B cell (primary cell): ENCODE results near the gene PVALEF. TPM values are rescaled to one million over a fixed set of nuclear protein-coding genes. Genes with fewer than 3 reads are reported as not detected.

Source experiments
- ATAC-seq: fragments of 200-7000 bp; cut with Tn5 transposase; one replicate; pipeline ENCODE4 v1.10.0; 2021; ENCODE audit warnings: low read depth, mild to moderate bottlenecking, moderate number of reproducible peaks, moderate library complexity
- CTCF ChIA-PET: fragments of 350-600 bp; sonication (Branson Sonifier 250); formaldehyde crosslinking; loops from one replicate; lab custom pipeline; 2021; ENCODE audit warnings: antibody characterized with exemption, inconsistent platforms; lab: Charles Lee
- POLR2A ChIA-PET: fragments of 350-600 bp; sonication (Branson Sonifier 250); formaldehyde crosslinking; loops from one replicate; lab custom pipeline; 2021; ENCODE audit warnings: antibody characterized with exemption; lab: Charles Lee
- DNase-seq: peaks from one replicate; pipeline ENCODE4 v3.0.0; 2013
- H2AFZ ChIP-seq: 2 replicates; pipeline ENCODE4 v1.6.1; 2012; ENCODE audit warnings: mild to moderate bottlenecking, low read depth, low read length; ENCODE audit not compliant: insufficient read depth, poor library complexity, severe bottlenecking
- H3K27ac ChIP-seq, 2 donors: 1 replicate in 1 of 2; 2 replicates in 1 of 2; pipeline ENCODE4 v1.5.1; 2012 to 2013; ENCODE audit warnings: low read length in 2 of 2, mild to moderate bottlenecking in 2 of 2, moderate library complexity in 1 of 2
- H3K27me3 ChIP-seq, 4 experiments: fragments of 200-600 bp in 1 of 4; sonication (generic) in 1 of 4; replicated peaks in 1 of 4; 1 replicate in 2 of 4; 2 replicates in 2 of 4; pipeline versions ENCODE4 v1.6.1 to v1.7.0; 2013 to 2016; ENCODE audit warnings: low read length in 3 of 4, mild to moderate bottlenecking in 2 of 4, mixed read lengths in 1 of 4, moderate library complexity in 1 of 4; ENCODE audit not compliant: insufficient read depth in 4 of 4, control insufficient read depth in 3 of 4; ENCODE audit errors: control extremely low read depth in 1 of 4
- H3K36me3 ChIP-seq, 2 experiments: replicated peaks in 1 of 2; 1 replicate in 1 of 2; 2 replicates in 1 of 2; pipeline versions ENCODE4 v1.6.1 to v1.7.1; 2013; ENCODE audit warnings: low read length in 1 of 2; ENCODE audit not compliant: insufficient read depth in 2 of 2, control insufficient read depth in 1 of 2; ENCODE audit errors: control extremely low read depth in 1 of 2, extremely low read depth in 1 of 2
- H3K4me1 ChIP-seq, 2 donors: fragments of 200-600 bp in 1 of 2; sonication (generic) in 1 of 2; 1 replicate in 1 of 2; 2 replicates in 1 of 2; pipeline versions ENCODE4 v1.5.1 to v1.6.1; 2013 to 2017; ENCODE audit warnings: low read length in 2 of 2; ENCODE audit not compliant: control insufficient read depth in 2 of 2, insufficient read depth in 2 of 2
- H3K4me2 ChIP-seq: replicated peaks from 2 replicates; pipeline ENCODE3; 2012; ENCODE audit warnings: mild to moderate bottlenecking, low read depth, low read length; ENCODE audit not compliant: poor library complexity, severe bottlenecking
- H3K4me3 ChIP-seq, 5 experiments: fragments of 200-600 bp in 1 of 5; sonication (generic) in 1 of 5; 1 replicate in 3 of 5; 2 replicates in 2 of 5; pipeline versions ENCODE4 v1.5.1 to v1.7.0; 2011 to 2016; ENCODE audit warnings: low read length in 4 of 5, mild to moderate bottlenecking in 4 of 5, low read depth in 2 of 5, control low read depth in 1 of 5, moderate library complexity in 1 of 5; ENCODE audit not compliant: insufficient read depth in 1 of 5; ENCODE audit errors: control extremely low read depth in 1 of 5, extremely low read depth in 1 of 5
- H3K79me2 ChIP-seq: fragments of 200-600 bp; sonication (generic); one replicate; pipeline ENCODE4 v1.6.0; 2016; ENCODE audit warnings: low read length; ENCODE audit not compliant: control insufficient read depth, insufficient read depth
- H3K9ac ChIP-seq: fragments of 200-600 bp; sonication (generic); 2 replicates; pipeline ENCODE4 v1.6.1; 2017; ENCODE audit warnings: mild to moderate bottlenecking, low read length, moderate library complexity
- H3K9me3 ChIP-seq, 3 donors: one replicate each; pipeline versions ENCODE4 v1.6.1 to v1.7.1; 2013; ENCODE audit warnings: low read length in 2 of 3; ENCODE audit not compliant: control insufficient read depth in 2 of 3, insufficient read depth in 1 of 3; ENCODE audit errors: control extremely low read depth in 1 of 3
- H4K20me1 ChIP-seq: 2 replicates; pipeline ENCODE4 v1.6.0; 2012; ENCODE audit warnings: mild to moderate bottlenecking, low read length; ENCODE audit not compliant: insufficient read depth, control insufficient read depth, poor library complexity, severe bottlenecking
- H3K27ac Mint-ChIP-seq: one replicate; pipeline ENCODE4 v1.8.0; 2021; ENCODE audit warnings: mixed read lengths
- H3K27me3 Mint-ChIP-seq: one replicate; pipeline ENCODE4 v1.8.0; 2021; ENCODE audit warnings: mixed read lengths
- H3K4me1 Mint-ChIP-seq: one replicate; pipeline ENCODE4 v1.8.0; 2021; ENCODE audit warnings: mixed read lengths
- H3K4me3 Mint-ChIP-seq: one replicate; pipeline ENCODE4 v1.8.0; 2021; ENCODE audit warnings: mixed read lengths
- H3K9me3 Mint-ChIP-seq: one replicate; pipeline ENCODE4 v1.8.0; 2022; ENCODE audit warnings: mixed read lengths; ENCODE audit not compliant: insufficient read depth
- CTCF ChIP-seq: fragments of 200-600 bp; IDR thresholded peaks from one replicate; pipeline ENCODE4 v1.8.0; 2022; ENCODE audit warnings: antibody characterized with exemption, mild to moderate bottlenecking
- EZH2 ChIP-seq: IDR thresholded peaks from 2 replicates; pipeline ENCODE4 v1.6.1; 2012; ENCODE audit warnings: borderline replicate concordance, low read depth, mild to moderate bottlenecking, moderate library complexity, low read length; ENCODE audit not compliant: insufficient read depth, poor library complexity, severe bottlenecking
- WGBS: methylation state at CpG from one replicate; pipeline ENCODE4 v1.1.5; 2013; ENCODE audit warnings: missing lambda C conversion rate; ENCODE audit not compliant: insufficient coverage; 5-methylcytosine and 5-hydroxymethylcytosine counted together
- intact Hi-C: fragments of 100-400 bp; cut with micrococcal nuclease; formaldehyde crosslinking; loops from one replicate; pipeline ENCODE4 v1.10.0; 2022
- polyA plus RNA-seq: library from polyadenylated mRNA; depleted of rRNA; stranded (reverse); fragments of >200 nt; gene quantifications from 2 replicates; pipeline ENCODE4 v1.2.3, GENCODE V29; 2012
- total RNA-seq, 2 donors: library from RNA; stranded (reverse); fragments of 120-200 nt in 1 of 2; gene quantifications; 1 replicate in 1 of 2; 2 replicates in 1 of 2; pipeline versions ENCODE4 v1.2.3 to v1.2.4, GENCODE V29; 2013 to 2022

The PVALEF gene
- total and polyA plus RNA-seq, 2 donors (not counting 1 experiment from before 2014, with no cell fraction given), result not detected

GRCh38 chr17:81154961-81155360 lies 10.3 kb upstream of the PVALEF start:
- Mint-ChIP-seq H3K27ac (no peak overlapping the region), H3K4me1 (peaks cover 9% of the 10 kb centered on the region), H3K9me3 (no peaks in the 10 kb centered on the region), H3K4me3 (no peak overlapping the region), H3K27me3 (peaks cover 19% of the 10 kb centered on the region)
- intact Hi-C loops, result no loop called here
- no peaks in the 10 kb centered on the region for H3K9me3 ChIP-seq
- POLR2A ChIA-PET, result no interaction called here
- H3K4me1 ChIP-seq, result peaks cover 0 to 4% of the 10 kb centered on the region in 2 donors
- no peaks in the 10 kb centered on the region for H4K20me1 ChIP-seq
- no peak overlapping the region for H3K4me2 ChIP-seq
- TF ChIP-seq EZH2, result no peak
- TF ChIP-seq CTCF, result no peak
- ATAC-seq, result no peak
- no peaks in the 10 kb centered on the region for H3K79me2 ChIP-seq
- no peak overlapping the region for H3K4me3 ChIP-seq
- H3K36me3 ChIP-seq, result no peaks in the 10 kb centered on the region
- H2AFZ ChIP-seq, result no peak overlapping the region
- H3K27me3 ChIP-seq, result peaks cover 0 to 6% (median under 1%) of the 10 kb centered on the region in 4 experiments
- CTCF ChIA-PET, result no interaction called here
- no peak overlapping the region for H3K27ac ChIP-seq
- no peak for DNase-seq
- H3K9ac ChIP-seq, result no peak overlapping the region
- 88% methylated on average over 15 of the region's 18 CpGs for WGBS

DNA sequence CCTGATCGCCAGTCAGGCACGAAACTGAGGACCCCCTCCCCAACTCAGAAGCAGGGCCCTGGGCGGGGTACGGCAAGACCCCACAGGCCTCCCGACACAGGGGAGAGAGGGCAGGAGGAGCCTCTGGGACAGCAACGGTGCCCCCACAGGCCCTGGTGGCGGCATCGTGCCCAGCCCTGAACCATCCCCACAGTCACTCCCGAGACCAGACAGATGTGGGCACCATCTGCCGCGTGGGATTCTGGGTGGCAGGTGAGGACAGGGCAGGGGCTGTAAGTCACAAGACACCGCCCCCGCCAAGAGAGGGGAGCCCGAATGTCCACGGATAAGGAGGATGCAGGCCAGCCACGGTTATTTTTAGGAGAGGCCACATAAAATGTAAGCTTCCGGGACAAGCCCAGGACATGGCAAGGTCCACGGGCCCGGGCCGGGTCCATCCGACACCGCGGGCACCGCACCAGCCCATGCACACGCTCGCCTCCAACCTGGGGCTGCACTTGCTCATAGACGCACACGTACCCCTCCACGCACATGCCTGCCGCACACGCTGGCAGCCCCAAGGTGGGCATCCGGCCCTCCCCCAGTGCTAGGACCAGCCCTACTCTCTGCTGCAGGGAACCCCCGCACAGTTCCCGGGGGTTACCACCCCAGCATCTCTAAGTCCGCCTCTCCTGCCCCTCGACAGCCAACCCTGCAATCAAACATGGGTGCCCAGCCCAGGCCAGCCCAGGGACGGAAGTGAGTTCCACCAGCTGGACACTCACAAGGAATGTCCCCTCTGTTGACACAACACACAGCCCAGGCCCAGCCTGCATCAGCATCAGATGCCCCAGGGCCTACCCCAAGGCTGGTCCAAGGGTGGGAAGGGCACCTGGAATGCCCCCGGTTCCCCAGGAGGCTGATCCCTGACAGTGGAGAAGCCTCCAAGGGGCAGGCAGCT lies 8.2 kb upstream of the PVALEF start:
- Histone ChIP-seq H3K36me3 (no peaks in the 10 kb centered on the region), H3K4me1 (peaks cover 0 to 10% of the 10 kb centered on the region in 2 donors), H3K4me2 (no peak overlapping the region), H3K4me3 (no peak overlapping the region), H2AFZ (no peak overlapping the region), H3K9ac (no peak overlapping the region), H4K20me1 (no peaks in the 10 kb centered on the region), H3K79me2 (no peaks in the 10 kb centered on the region), H3K9me3 (no peaks in the 10 kb centered on the region), H3K27ac (no peak overlapping the region), H3K27me3 (peaks cover 0 to 13% (median 3%) of the 10 kb centered on the region in 4 experiments)
- Mint-ChIP-seq H3K9me3 (no peaks in the 10 kb centered on the region), H3K27ac (no peak overlapping the region), H3K4me3 (no peak overlapping the region), H3K4me1 (peaks cover 6% of the 10 kb centered on the region), H3K27me3 (peaks cover 14% of the 10 kb centered on the region)
- WGBS, result 95% methylated on average over 36 of the region's 38 CpGs
- ChIA-PET POLR2A (interaction anchor here (0.6 kb wide), 1 partner anchor 709 kb away, joined by 5 read pairs; no protein-coding TSS in a partner anchor), CTCF (interaction anchor here (0.6 kb wide), 1 partner anchor 11 kb away, joined by 6 read pairs; no protein-coding TSS in a partner anchor)
- no peak for DNase-seq
- intact Hi-C loops, result no loop called here
- TF ChIP-seq CTCF (no peak), EZH2 (no peak)
- no peak for ATAC-seq
